ENCODE measurements around the gene SPATA17.
A peak's percentile ranks its signal among the peaks of the same experiment; 100 is the strongest.

Gene SPATA17

DNA sequence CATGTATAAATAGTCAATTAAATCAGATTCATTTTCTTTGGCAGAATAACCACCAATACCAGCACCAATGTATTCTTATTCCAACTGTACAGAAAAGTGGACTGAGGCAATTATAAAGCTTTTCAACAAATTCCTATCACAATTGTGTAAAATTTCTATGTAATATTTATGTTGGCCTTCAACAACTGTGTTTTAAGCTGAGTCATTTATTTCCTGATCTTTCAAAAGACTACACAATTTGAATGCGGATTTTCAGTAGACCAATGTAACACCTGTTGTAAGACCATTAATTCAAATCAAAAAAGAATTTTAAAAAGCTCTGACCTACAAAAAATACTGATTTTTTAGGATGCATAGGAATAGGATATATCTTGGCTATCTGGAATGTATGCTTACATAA, 25.8 kb upstream of the SPATA17 start:
- DNase-seq (ENCODE audit: low read depth), result no peak
- no peak overlapping the region for H3K4me3 ChIP-seq (ENCODE audit: low read length)
- TF ChIP-seq, protein P1, sequence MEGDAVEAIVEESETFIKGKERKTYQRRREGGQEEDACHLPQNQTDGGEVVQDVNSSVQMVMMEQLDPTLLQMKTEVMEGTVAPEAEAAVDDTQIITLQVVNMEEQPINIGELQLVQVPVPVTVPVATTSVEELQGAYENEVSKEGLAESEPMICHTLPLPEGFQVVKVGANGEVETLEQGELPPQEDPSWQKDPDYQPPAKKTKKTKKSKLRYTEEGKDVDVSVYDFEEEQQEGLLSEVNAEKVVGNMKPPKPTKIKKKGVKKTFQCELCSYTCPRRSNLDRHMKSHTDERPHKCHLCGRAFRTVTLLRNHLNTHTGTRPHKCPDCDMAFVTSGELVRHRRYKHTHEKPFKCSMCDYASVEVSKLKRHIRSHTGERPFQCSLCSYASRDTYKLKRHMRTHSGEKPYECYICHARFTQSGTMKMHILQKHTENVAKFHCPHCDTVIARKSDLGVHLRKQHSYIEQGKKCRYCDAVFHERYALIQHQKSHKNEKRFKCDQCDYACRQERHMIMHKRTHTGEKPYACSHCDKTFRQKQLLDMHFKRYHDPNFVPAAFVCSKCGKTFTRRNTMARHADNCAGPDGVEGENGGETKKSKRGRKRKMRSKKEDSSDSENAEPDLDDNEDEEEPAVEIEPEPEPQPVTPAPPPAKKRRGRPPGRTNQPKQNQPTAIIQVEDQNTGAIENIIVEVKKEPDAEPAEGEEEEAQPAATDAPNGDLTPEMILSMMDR (IDR thresholded peaks at IDR 0.05; ENCODE audit: insufficient read depth, low read depth, low read length, missing control alignments), result no peak

DNA sequence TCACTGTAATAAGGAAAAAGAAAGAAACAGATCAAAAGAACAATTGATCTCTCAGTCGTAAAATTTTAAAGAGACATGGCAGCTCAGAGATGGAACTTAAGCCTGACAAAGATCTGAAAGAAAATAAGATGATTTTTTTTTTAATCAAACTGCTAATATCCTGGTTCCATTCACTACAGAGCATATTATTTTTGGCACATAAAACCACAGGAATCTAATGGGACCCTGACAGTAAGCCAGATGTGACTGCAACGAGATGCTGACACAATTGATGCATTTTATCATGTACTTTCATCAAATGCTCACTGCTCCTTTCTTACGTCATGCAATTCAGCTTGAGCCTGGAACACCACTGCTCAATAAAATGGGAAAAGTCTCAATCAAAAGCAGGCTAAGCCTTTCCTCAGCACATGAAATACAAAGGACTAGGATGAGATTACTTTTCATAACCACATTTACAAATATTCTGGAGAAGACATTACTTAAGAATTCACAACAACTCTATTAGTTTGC, 16.9 kb upstream of the SPATA17 start:
- H3K4me3 ChIP-seq (ENCODE audit: low read length), result no peak overlapping the region
- DNase-seq (ENCODE audit: low read depth), result no peak
- TF ChIP-seq, protein P1 (IDR thresholded peaks at IDR 0.05; ENCODE audit: insufficient read depth, low read depth, low read length, missing control alignments), result no peak

DNA sequence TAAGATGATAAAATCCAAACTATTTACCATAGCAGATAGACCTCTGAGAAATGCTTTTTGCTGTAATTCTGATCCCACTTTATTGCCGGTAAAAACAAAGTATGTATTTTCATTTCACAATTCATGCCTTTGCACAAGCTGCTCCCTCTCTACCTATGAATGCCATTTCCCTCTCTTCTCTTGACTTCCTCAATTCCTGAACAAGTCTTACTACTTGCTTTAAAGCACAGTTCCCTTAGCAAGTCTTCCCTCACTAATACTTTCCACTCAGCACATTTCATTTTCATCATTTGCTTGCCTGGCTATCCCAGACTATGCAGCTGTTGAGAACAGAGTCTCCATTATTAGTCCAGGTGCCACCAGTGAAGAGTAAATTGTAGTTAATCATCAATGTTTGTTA, 14.0 kb upstream of the SPATA17 start:
- TF ChIP-seq, protein P1 (IDR thresholded peaks at IDR 0.05; ENCODE audit: insufficient read depth, low read depth, low read length, missing control alignments), result no peak
- no peak for DNase-seq (ENCODE audit: low read depth)
- H3K4me3 ChIP-seq (ENCODE audit: low read length), result no peak overlapping the region

DNA sequence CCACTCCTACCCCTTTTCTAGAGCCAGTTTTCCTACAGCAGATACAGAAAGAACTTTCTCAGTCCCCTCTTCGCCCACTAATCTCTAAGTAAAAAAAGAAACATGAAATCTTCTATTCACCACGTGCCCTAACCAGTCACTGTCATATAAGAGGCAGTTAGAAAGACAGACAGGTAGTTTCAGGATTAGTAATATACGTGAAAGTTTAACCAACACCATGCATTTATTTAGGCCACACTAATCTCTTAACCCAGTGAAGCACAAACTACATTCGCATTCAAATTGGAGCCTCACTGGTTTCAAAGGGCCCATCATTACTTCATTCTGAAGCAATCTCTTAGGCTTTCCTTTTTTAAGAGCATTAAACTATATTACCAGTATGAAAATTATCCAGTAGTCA, 10.3 kb upstream of the SPATA17 start:
- H3K4me3 ChIP-seq (ENCODE audit: low read length), result no peak overlapping the region
- TF ChIP-seq, protein P1 (IDR thresholded peaks at IDR 0.05; ENCODE audit: insufficient read depth, low read depth, low read length, missing control alignments), result no peak
- no peak for DNase-seq (ENCODE audit: low read depth)

DNA sequence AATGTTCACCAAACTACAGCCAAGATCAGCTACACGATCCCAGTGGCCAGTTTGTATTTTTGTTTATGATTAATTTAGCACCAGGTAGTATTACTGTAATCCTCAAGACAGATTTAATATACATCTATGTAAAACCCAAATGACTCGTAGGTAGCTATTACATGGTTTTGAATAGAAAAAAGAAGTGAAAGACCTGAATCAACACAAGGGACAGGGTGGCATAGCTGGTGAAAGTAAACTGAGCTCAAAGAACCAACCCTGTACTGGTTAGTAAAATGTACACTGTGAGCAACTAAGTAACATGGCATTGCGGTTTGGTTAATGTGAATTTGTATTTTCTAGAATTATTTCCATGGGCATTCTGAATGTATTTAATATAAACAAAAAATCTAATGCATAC, 9.1 kb upstream of the SPATA17 start:
- TF ChIP-seq, protein P1 (IDR thresholded peaks at IDR 0.05; ENCODE audit: insufficient read depth, low read depth, low read length, missing control alignments), result no peak
- DNase-seq (ENCODE audit: low read depth), result no peak
- no peak overlapping the region for H3K4me3 ChIP-seq (ENCODE audit: low read length)

DNA sequence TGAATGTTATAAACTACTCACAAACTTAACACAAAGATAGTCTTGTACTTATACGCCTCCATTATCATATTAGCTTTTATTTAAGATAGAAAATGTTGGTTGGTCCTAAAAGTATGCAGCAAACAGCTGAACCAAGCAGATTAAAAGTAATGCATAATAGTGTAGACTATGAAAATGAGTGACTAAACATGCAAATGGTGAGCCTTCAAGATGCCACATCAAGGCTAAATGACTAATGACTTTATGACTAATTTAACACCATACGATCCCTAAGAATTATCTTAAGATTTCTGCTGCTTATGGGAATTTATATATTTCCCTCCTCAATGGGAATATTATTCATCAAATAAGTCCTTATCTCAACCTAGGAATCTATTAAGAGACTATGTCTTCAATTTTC, 4.8 kb upstream of the SPATA17 start:
- DNase-seq (ENCODE audit: low read depth), result peak; percentile 52
- no peak overlapping the region for H3K4me3 ChIP-seq (ENCODE audit: low read length)
- TF ChIP-seq, protein P1 (IDR thresholded peaks at IDR 0.05; ENCODE audit: insufficient read depth, low read depth, low read length, missing control alignments), result no peak

DNA sequence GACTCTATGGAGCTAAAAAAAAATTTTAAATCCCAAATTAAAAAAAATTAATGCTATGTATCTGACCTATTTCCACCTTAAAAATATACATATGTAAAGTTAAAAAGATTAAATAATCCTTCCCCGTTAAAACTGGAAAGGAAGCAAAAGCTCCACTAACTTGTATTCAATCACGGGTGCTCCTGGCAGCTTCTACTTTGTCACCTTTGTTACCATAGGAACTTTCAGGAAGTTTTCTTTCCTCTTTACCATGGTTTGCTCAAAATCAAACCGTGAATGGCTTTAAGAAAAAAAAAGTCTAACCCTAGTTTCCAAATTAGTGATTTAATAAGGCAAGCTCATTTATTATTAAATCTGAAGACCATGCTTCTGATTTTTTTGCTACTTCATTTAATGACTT, 3.7 kb upstream of the SPATA17 start:
- no peak overlapping the region for H3K4me3 ChIP-seq (ENCODE audit: low read length)
- no peak for DNase-seq (ENCODE audit: low read depth)
- TF ChIP-seq, protein P1 (IDR thresholded peaks at IDR 0.05; ENCODE audit: insufficient read depth, low read depth, low read length, missing control alignments), result no peak

Measured in epithelial cell of esophagus (primary cell).